Thymus (tissue), 11 donors: ENCODE measurements around the gene COX7A2L. TPM values are rescaled to one million over a fixed set of nuclear protein-coding genes. Genes with fewer than 3 reads are reported as not detected.
"Not testable (repeated sequence)": the region's sequence is repeated elsewhere in the genome, so short reads cannot be mapped to it uniquely, and the experiment has no call there.

Source experiments
- DNase-seq, 9 donors: peaks; one replicate each; pipeline ENCODE4 v3.0.0-alpha.2; 2013; ENCODE audit warnings: low spot score in 9 of 9, low read depth in 6 of 9, missing footprints in 1 of 9
- H3K27ac ChIP-seq, 2 donors: one replicate each; pipeline ENCODE4 v1.5.1; 2013; ENCODE audit warnings: control low read depth in 1 of 2, low read depth in 1 of 2, low read length in 1 of 2, mild to moderate bottlenecking in 1 of 2, moderate library complexity in 1 of 2
- H3K27me3 ChIP-seq, 2 donors: one replicate each; pipeline ENCODE4 v1.5.1; 2013; ENCODE audit warnings: low read length in 1 of 2; ENCODE audit not compliant: control insufficient read depth in 2 of 2, insufficient read depth in 1 of 2
- H3K36me3 ChIP-seq, 2 donors: one replicate each; pipeline ENCODE4 v1.5.1; 2013; ENCODE audit warnings: low read length in 1 of 2, mild to moderate bottlenecking in 1 of 2, moderate library complexity in 1 of 2; ENCODE audit not compliant: control insufficient read depth in 2 of 2, insufficient read depth in 2 of 2
- H3K4me1 ChIP-seq, 2 donors: one replicate each; pipeline ENCODE4 v1.5.1; 2013; ENCODE audit warnings: low read length in 2 of 2; ENCODE audit not compliant: control insufficient read depth in 2 of 2, insufficient read depth in 2 of 2
- H3K4me3 ChIP-seq, 2 donors: one replicate each; pipeline ENCODE4 v1.5.1; 2013; ENCODE audit warnings: low read length in 2 of 2, control low read depth in 1 of 2, mild to moderate bottlenecking in 1 of 2
- H3K9me3 ChIP-seq, 2 donors: one replicate each; pipeline ENCODE4 v1.5.1; 2013; ENCODE audit warnings: low read length in 1 of 2, mild to moderate bottlenecking in 1 of 2; ENCODE audit not compliant: control insufficient read depth in 2 of 2, insufficient read depth in 1 of 2
- WGBS: extraction: QIAGEN DNeasy Blood & Tissue Kit; methylation state at CpG from one replicate; pipeline ENCODE4 v1.1.7; 2013; 5-methylcytosine and 5-hydroxymethylcytosine counted together
- polyA plus RNA-seq: library from polyadenylated mRNA; stranded (reverse); fragments of 200-250 nt; gene quantifications from one replicate; pipeline ENCODE4 v1.2.3, GENCODE V29; 2013
- total RNA-seq: library from RNA; stranded (reverse); fragments of 120-200 nt; gene quantifications from one replicate; pipeline ENCODE4 v1.2.4, GENCODE V29; 2013
- donor health status: healthy.

COX7A2L gene
- total and polyA plus RNA-seq, 2 donors, result 128 to 190 TPM

DNA sequence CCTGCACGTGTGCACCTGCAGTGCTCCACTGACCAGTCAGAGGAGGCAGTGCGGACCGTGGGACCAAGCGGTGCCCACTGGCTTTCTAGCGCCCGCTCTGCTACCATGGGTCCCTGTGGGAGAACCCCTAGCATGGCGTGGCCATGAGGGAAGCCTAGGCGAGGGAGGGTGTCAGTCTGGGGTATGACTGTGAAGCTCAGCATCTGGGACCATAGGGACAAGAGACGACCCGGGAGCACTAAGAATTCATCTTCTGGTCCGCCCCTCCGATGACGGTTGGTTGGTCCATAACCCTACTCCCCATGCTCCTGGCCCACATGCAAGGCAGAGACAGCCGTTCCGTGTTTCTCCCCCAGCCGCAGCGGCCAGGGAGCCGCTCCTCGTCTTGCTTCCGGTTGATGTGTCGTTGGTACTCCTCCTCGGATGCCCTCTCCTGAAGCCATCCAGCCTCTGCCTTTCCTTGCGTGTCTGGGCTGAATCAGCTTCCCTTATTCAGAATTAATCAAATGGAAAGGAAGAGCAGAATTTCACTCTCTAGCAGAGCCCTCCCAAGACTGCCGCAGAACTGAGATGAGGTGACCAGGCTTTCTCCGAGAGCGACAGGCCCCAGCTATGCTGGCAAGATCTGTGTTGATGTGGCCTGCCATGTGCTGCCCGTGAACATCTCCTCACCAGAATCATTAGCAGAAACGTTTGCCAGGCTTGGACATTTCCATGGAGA, 23.0 kb downstream of the COX7A2L start:
- Histone ChIP-seq H3K4me3 (no peak overlapping the region), H3K27ac (no peak overlapping the region), H3K36me3 (peaks cover 29 to 44% of the 10 kb centered on the region in 2 donors), H3K4me1 (peaks cover 0 to 8% of the 10 kb centered on the region in 2 donors), H3K27me3 (no peaks in the 10 kb centered on the region), H3K9me3 (no peaks in the 10 kb centered on the region)
- 97% methylated on average over 28 of the region's 28 CpGs for WGBS
- no peak for DNase-seq

DNA sequence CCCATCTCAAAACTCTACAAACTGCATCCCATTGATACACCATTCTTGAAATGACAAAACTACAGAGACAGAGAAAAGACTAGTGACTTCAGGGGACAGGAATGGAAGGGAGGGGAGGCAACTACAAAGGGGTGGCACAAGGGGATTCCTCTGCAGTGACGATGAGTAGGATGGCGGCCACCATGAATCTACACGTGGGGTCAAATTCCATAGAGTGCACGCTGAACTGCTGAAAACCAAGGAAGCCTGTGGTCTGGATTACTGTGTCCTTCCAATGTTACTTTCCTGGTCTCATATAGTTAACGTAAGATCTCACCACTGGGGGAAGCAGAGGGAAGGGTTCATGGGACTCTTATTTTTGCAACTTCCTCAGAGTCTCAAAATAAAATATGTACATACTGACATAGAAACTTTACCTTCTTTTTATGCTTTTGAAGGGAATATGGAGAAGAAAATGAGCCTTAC, 23.6 kb downstream of the COX7A2L start:
- WGBS, result 98% methylated on average over 5 of the region's 5 CpGs
- H3K9me3 ChIP-seq, result no peaks in the 10 kb centered on the region
- H3K4me3 ChIP-seq, result no peak overlapping the region
- H3K36me3 ChIP-seq, result peaks cover 34 to 45% of the 10 kb centered on the region in 2 donors
- H3K27ac ChIP-seq, result no peak overlapping the region
- no peak for DNase-seq
- H3K4me1 ChIP-seq, result peaks cover 0 to 4% of the 10 kb centered on the region in 2 donors
- H3K27me3 ChIP-seq, result no peaks in the 10 kb centered on the region

DNA sequence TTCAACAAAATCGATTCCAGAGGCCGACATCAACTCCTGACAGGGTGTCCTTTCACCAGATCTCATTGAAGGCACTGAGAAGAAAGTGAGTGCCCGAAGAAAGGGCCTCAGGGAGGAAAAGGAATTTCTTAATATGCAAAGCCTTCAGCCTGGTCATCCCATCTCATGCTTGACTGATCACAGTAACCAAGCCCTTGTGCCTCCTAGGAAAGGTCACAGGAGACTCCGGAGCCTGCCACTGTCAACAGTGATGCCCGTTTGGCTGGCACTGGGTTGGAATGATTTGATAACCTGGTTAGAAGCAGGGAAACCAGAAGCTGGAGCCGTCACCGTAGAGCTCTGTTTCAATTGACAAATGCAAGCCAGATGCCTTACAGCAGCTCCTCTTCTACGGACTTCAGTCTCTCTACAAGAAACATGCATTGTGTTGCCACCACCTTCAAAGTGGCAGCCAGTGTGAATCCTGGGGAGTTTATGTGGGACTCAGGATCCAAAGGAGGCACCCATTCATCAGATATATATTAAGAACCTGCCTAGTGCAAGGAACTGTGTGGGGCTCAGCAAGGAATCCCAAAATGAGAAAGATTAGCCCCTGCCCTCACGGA, 24.6 kb downstream of the COX7A2L start:
- H3K27me3 ChIP-seq, result no peaks in the 10 kb centered on the region
- no peak overlapping the region for H3K4me3 ChIP-seq
- no peaks in the 10 kb centered on the region for H3K4me1 ChIP-seq
- no peak for DNase-seq
- H3K27ac ChIP-seq, result no peak overlapping the region
- WGBS, result 97% methylated on average over 9 of the region's 9 CpGs
- peaks cover 35 to 53% of the 10 kb centered on the region in 2 donors for H3K36me3 ChIP-seq
- H3K9me3 ChIP-seq, result no peaks in the 10 kb centered on the region

DNA sequence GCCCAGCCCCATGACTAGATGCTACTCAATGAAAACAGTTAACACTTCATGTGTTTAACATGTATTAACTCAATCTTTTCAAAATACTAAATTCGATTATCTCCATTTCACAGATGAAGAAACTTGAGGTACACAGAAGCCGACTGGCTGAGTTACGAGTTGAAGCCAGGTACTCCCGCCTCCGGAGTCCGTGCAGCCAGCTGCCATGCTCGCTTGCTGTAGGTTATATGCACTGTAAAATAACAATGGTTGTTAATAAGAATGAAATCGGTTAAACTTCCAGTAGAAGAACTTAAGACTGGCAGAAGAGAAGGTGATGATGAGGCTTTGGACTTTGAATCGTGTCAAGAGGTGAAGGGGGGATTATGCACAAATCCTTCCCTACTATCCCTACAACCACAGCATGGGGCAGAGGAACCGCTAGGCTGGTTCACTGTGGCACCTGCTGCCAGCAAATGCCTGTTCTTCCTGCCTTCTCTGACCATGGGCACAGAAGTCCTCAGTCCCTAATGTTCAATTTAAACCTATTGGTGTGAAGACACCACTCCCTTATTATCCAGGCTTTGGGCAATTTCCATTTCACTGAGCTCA, 25.4 kb downstream of the COX7A2L start:
- no peaks in the 10 kb centered on the region for H3K9me3 ChIP-seq
- no peaks in the 10 kb centered on the region for H3K27me3 ChIP-seq
- H3K4me1 ChIP-seq, result no peaks in the 10 kb centered on the region
- no peak overlapping the region for H3K4me3 ChIP-seq
- H3K36me3 ChIP-seq, result peaks cover 32 to 57% of the 10 kb centered on the region in 2 donors
- 98% methylated on average over 10 of the region's 10 CpGs for WGBS
- H3K27ac ChIP-seq, result no peak overlapping the region
- DNase-seq, result no peak

DNA sequence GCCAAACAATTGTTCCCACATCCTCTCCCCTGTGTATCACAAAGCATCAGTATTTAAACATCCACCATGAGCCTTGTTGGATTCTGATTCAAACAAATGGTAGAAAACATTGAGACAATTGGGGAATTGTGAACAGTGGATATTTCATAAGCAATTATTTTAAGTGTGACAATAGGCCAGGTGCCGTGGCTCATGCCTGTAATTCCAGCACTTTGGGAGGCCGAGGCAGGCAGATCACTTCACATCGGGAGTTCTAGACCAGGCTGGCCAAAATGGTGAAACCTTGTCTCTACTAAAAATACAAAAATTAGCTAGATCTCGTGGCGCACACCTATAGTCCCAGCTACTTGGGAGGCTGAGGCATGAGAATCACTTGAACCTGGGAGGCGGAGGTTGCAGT, 26.2 kb downstream of the COX7A2L start:
- not testable (repeated sequence) for H3K27me3 ChIP-seq

DNA sequence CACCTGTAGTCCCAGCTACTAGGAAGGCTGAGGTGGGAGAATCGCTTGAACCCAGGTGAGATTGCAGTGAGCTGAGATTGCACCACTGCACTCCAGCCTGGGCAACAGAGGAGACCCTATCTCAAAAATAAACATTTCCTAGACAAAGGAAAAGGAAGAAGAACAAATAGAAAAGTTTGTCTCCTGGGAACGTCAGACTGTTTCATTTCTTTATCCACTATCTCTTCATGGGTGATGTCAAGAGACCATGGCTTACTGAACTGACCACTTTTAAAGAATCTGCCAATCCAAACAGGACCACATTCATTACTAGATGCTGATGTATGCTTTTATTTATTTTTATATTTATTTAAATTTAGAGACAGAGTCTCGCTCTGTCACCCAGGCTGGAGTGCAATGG, 26.8 kb downstream of the COX7A2L start:
- no peak overlapping the region for H3K27ac ChIP-seq
- no peak for DNase-seq
- no peaks in the 10 kb centered on the region for H3K9me3 ChIP-seq
- H3K4me3 ChIP-seq, result no peak overlapping the region
- H3K4me1 ChIP-seq, result no peaks in the 10 kb centered on the region
- peaks cover 34 to 62% of the 10 kb centered on the region in 2 donors for H3K36me3 ChIP-seq
- WGBS, result 98% methylated on average over 3 of the region's 3 CpGs
- H3K27me3 ChIP-seq, result no peaks in the 10 kb centered on the region

More for the DNA sequence above, 26.2 kb downstream of the COX7A2L start:
- H3K4me1 ChIP-seq, H3K4me3 ChIP-seq, H3K27ac ChIP-seq, DNase-seq, H3K9me3 ChIP-seq: not testable (repeated sequence)
- 99% methylated on average over 6 of the region's 6 CpGs for WGBS
- peaks cover 30 to 56% of the 10 kb centered on the region in 2 donors for H3K36me3 ChIP-seq

DNA sequence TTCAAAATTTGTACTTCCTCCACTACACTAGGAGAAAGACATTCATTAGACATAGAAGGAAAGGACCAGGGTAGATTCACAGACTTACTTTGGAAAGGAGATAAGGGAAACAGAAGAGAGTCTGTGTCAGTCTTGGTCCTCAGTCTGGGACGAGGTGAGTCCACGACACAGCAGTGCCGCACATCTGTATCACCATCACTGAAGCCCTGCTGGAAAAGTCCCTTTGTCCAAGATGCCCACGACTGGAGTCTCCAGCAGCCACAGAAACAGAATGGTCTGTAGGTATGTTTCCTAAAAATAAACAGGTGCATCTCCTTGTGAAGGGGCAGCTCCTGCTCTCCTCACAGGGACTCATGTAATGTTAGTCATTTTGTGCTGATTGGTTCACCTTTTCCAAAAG, 27.4 kb downstream of the COX7A2L start:
- Histone ChIP-seq H3K27me3 (no peaks in the 10 kb centered on the region), H3K9me3 (no peaks in the 10 kb centered on the region), H3K4me1 (no peaks in the 10 kb centered on the region), H3K36me3 (peaks cover 33 to 66% of the 10 kb centered on the region in 2 donors), H3K4me3 (no peak overlapping the region), H3K27ac (no peak overlapping the region)
- WGBS, result 96% methylated on average over 4 of the region's 4 CpGs
- no peak for DNase-seq

DNA sequence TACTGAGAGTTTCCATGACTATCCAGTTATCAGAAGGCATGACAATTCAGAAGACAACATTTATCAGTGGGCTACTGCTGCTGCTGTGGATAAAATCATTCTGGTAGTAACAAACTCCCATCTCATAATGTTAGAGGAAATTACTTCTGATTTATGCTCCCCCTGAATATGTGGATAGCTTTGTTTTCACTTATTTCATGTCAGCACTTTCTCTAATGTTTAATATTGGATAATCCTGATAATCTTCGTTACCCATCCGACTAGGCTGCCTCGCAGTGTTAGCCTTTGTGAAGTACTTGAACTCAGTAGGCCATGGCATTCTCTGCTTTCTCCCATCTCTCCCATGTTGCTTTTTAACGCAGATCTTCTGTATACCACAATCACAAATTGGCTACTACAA, 28.4 kb downstream of the COX7A2L start:
- Histone ChIP-seq H3K4me1 (no peaks in the 10 kb centered on the region), H3K36me3 (peaks cover 23 to 58% of the 10 kb centered on the region in 2 donors), H3K27ac (no peak overlapping the region), H3K27me3 (no peaks in the 10 kb centered on the region), H3K4me3 (no peak overlapping the region), H3K9me3 (no peaks in the 10 kb centered on the region)
- DNase-seq, result no peak
- WGBS, result 96% methylated on average over 4 of the region's 4 CpGs

DNA sequence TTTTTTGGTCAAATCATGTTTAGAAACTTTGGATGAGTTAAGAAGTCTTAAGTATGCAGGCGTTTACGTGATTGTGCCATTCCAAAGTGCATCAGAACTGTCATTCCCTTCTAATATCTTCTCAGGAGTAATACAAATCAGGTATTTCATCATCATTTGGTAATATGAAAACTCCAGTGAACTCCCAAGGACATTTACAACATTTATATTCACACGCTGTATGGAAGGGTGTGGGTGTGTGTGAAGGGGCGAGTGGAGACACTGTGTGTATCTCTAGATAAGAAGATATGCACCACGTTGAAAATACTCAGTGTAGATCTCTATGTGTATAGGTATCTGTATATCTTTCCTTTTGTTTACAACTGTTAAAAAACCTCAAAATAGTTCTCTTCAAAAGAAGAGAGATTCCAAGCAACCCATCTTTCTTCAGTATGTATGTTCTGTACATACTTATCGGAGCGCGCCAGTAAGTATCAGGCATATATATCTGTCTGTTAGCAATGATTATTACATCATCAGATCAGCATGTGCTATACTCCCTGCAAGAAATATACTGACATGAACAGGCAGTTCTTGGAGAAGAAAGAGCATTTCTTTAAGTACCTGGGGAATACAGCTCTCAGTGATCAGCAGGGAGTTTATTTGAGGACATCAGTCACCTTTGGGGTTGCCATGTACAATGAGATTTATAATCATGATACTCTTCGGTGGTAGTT, 29.3 kb downstream of the COX7A2L start:
- Histone ChIP-seq H3K4me3 (no peak overlapping the region), H3K36me3 (peaks cover 23 to 56% of the 10 kb centered on the region in 2 donors), H3K27me3 (no peaks in the 10 kb centered on the region), H3K9me3 (no peaks in the 10 kb centered on the region), H3K4me1 (no peaks in the 10 kb centered on the region), H3K27ac (no peak overlapping the region)
- WGBS, result 98% methylated on average over 9 of the region's 9 CpGs
- DNase-seq, result no peak
